Measurements from ENCODE around the gene F2.

The F2 gene

DNA sequence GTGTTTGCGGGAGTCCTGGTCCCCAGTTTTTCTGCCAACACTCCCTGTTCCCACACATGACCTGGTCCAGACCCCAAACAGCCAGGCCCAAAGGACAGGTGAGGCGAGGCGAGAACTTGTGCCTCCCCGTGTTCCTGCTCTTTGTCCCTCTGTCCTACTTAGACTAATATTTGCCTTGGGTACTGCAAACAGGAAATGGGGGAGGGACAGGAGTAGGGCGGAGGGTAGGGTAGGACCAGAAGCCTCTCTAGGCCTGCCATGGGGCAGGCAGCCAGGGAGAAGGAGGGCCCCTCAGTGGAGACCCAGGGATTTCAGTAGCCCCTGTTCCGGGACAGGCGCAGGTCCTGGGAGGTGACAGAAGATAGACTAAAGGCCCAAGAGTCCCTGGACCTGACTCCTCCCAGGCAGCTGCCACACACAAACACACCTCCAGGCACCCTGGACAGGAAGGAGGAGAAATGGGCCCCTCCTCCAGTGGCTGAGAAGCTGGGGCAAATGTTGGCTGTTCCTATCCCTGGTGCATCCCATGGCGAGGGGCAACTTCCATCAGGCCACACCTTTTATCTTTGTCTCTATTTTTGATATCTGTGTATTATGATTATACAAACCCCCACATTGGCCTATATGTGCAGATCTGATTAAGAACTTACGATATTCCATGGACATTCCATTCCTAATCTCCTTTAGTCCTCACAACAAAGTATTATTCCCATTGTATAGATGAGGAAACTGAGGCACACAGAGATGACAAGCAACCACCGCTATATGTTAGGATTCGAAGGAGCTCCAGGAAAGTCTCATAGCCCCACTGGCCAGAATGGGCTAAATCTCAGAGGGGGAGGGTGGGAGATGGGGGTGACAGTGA, 626 bp upstream of the F2 start:
- DNase-seq, result no peak

DNA sequence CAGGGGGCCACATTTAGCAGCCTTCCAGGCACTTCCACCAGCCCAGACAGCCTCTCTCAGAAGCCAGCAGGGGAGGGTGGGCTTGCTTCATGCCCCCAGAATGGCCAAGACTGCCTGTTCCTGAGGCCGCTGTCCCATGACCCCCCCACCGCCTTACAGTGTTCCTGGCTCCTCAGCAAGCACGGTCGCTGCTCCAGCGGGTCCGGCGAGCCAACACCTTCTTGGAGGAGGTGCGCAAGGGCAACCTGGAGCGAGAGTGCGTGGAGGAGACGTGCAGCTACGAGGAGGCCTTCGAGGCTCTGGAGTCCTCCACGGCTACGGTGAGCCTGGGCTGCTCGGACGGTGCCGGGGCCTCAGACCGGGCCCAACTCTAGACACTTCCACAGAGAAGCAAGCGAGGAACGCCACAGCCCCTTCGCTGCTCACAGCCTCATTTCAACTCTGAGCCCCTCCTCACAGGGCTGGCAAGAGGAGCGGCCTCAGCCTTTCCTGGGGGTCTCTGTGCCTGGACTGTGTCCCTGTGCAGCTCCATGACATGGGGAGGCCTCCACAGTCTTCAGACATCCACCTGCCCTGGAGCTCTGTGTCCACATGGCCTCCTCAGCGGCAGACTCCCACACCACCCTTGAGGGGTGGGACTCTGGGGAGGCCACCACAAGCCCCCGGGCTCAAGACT, 668 bp downstream of the F2 start:
- DNase-seq, result no peak

DNA sequence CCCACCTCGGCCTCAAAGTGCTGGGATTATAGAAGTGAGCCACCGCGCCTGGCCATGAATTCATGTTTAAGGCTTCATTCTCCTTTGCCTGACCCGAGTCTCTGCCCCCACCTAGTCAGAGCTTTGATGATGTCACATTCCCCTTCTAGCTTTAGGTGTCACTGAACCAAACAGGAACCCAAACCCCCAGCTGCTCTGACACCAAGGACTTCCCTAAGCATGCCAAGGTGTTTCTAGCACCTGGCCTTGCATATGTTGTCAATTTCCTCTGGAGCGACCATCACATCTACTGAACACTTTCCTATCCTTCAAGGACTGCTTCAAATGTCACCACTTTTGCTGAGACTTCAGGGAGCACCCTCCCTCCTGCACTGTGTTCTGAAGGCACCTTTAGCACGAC, 2.3 kb downstream of the F2 start:
- DNase-seq, result no peak

DNA sequence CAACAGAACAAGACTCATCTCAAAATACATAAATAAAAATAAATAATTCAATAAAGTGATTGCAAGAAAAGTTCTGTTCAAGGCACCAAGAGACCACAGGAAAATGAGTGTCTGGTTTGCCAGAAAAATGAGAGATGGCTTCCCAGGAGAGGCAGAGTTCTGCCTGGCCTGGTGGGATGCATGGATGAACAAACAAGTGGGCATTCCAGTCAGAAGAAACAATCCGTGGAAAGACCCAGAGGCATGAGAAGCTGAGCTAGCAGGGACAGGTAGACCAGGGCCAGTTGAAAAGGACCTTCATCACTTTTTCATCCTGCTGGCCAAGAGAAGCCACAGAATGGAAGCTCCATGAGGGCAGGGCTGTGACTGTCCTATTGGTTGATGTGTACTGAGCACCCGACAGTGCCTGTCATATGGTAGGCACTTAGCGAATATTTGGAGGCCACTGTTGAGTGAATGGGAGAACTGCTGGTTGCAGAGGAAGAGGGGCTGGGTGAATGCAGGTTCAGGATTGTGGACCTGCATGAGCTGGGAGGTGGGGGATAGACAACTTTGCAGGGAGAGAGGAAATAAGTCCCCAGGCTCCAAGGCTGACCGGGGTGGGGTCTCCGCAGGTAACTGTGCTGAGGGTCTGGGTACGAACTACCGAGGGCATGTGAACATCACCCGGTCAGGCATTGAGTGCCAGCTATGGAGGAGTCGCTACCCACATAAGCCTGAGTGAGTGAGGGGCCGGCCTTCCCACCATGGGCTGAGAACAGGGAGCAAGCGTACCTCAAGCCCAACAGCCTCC, 3.7 kb downstream of the F2 start:
- DNase-seq, result no peak

DNA sequence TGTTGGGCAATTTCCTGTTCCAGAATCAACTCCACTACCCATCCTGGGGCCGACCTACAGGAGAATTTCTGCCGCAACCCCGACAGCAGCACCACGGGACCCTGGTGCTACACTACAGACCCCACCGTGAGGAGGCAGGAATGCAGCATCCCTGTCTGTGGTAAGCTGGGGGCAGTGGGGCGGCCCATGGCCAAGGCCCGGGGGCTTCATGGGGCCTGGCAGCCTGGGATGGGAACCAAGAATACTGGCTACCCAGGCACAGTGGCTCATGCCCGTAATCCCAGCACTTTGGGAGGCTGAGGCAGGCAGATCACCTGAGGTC, 4.3 kb downstream of the F2 start:
- DNase-seq, result no peak

DNA sequence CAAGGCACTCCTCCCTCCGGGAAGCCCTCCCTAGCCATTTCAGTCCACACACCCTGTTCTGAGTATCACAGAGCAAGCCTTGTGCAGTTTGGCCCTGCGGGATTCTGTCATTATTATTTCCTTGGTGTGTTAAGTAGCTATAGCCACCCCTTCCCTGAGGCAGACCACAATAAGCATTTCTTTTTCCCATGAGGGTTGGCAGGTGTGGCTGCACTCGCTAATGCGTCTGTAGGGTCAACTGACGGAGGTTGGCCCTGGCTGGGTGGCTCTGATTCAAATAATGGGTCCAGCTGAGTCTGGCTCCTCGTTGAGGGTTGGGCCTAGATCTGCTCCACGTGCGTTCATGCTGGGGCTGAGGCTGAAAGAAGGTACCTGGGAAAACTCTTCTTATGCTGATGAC, 5.1 kb downstream of the F2 start:
- no peak for DNase-seq

DNA sequence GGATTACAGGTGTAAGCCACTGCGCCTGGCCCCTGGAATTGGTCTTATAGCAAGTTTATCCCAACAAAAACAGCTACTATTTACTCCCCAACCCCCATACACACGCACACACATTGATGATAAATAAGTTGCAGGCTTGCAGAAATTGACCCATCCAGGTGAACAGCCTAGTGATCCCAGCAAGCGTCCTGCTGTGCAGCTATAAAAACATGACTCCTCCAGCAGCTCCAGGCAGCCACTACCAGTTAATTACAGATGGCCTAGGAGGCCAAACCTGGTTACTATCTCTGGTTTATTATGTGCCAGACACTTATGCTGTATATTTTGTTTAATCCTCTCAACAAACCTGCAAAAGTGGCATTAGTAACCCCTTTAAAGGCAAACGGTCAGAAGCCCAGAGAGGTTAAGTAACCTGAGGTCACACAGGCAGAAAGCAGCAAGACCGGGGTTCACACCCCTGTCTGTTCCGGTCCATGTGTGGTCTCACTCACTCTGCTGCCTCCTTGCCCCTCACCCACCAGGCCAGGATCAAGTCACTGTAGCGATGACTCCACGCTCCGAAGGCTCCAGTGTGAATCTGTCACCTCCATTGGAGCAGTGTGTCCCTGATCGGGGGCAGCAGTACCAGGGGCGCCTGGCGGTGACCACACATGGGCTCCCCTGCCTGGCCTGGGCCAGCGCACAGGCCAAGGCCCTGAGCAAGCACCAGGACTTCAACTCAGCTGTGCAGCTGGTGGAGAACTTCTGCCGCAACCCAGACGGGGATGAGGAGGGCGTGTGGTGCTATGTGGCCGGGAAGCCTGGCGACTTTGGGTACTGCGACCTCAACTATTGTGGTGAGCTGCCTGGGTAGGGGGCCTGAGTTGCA, 6.6 kb downstream of the F2 start:
- no peak for DNase-seq

DNA sequence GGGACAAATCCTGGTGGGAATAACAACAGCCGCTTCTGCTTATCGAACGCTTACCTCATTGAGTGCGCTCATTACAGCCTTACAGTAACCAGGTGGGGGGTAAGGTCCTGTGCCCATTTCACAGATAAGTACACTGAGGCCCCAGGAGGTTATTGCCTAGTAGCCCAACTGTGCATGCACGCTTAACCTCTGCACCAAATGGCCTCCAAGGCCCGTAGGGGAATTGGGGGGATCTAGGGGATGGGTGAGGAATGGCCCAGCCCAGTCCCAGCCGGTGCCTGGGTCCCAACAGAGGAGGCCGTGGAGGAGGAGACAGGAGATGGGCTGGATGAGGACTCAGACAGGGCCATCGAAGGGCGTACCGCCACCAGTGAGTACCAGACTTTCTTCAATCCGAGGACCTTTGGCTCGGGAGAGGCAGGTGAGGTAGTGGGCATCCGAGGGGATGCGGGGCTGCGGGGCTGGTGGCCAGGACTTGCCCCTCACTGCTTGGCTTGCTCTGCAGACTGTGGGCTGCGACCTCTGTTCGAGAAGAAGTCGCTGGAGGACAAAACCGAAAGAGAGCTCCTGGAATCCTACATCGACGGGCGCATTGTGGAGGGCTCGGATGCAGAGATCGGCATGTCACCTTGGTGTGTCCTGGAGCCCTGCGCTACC, 7.3 kb downstream of the F2 start:
- DNase-seq, result no peak

DNA sequence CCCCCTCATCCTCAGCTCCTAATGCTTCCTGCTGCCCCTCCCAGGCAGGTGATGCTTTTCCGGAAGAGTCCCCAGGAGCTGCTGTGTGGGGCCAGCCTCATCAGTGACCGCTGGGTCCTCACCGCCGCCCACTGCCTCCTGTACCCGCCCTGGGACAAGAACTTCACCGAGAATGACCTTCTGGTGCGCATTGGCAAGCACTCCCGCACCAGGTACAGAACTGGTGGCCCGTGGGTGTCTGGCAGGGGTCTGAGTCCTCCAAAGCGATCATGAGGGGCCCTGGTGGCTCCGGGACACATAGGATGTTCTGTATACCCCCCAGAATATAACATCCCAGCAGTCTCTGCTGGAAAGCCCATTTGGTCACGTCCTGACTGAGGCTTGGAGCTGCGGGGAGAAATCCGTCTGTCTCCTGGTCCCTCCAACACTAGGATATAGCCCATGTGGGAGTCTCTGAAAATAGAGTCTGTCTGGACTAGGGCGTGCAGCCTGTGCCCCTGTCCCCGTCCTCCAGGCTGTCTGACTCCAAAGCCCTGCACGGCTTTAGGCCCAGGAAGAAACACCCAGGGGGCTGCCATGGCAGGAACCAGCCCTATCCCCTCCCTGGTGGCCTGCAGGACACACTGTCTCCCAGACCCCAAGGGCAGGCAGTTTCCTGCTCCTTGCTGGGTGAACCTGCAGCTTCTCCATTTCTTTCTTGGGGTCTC, 9.1 kb downstream of the F2 start:
- no peak for DNase-seq

DNA sequence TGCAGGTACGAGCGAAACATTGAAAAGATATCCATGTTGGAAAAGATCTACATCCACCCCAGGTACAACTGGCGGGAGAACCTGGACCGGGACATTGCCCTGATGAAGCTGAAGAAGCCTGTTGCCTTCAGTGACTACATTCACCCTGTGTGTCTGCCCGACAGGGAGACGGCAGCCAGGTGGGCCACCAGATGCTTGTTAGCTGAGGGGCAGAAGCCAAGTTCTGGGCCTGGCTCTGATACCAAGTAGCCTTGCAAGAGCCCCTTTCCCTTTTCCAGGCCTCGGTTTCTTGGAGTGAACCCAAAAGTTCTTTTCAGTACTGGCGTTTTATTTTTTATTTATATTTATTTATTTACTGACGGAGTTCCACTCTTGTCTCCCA, 9.6 kb downstream of the F2 start:
- DNase-seq, result no peak

DNA sequence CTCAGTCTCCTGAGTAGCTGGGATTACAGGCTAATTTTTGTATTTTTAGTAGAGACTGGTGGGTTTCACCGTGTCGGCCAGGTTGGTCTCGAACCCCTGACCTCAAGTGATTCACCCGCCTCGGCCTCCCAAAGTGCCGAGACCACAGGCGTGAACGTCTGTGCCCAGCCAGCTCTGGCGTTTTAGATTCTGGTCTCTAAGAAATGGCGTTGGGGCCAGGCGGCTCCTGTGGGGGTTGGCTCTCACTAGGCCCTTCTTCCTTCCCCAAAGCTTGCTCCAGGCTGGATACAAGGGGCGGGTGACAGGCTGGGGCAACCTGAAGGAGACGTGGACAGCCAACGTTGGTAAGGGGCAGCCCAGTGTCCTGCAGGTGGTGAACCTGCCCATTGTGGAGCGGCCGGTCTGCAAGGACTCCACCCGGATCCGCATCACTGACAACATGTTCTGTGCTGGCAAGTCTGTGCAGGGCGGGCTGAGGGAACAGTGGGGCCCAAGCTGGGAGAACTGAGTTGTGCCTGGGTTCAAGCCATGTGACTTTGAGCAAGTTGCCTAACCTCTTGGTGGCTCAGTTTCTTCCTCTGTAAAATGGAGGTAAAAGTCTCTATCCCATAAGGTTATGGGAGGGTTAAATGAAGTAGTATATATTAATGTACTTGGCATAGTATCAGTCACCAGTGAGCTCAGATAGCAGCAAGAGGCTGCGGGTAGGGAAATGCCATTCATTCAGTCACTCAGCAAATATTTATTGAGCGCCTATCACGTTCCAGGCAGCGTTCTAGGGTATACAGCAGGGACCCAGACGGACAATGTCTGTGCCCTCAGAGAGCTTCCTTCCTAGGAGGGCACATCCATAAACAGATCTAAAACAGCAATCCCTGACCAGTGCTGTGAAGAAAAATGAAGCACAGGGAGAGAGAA, 10.4 kb downstream of the F2 start:
- no peak for DNase-seq

DNA sequence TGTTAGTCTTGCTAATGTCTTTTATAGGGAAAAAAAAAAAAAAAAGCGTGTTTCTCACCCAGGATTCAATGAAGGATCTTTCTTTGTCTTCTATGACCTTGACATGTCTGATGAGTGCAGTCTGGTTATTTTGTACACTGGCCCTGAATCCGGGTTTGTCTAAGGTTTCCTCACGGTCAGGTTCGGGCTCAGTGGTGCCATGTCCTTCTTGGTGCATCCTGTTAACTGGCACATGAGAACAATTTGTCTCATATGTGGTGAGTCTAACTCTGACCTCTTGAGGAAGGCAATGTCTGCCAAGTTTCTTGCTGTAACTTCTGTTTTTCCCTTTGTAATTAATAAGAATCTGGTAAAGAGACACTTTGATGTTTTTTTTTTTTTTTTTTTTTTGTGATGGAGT, 12.5 kb downstream of the F2 start:
- DNase-seq, result no peak

DNA sequence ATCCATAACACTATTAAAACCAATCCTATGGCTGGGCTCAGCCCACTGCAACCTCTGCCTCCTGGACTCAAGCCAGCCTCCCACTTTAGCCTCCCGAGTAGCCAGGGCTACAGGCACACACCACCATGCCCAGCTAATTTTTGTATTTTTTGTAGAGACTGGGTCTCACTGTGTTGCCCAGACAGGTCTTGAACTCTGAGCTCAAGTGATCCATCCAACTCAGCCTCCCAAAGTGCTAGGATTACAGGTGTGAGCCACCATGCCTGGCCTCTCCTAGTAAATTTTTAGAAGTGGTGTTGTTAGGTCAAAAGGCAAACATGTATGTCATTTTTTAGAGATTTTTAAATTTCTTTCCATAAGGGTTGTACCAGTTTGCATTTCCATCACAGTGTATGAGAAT, 14.2 kb downstream of the F2 start:
- DNase-seq, result no peak

DNA sequence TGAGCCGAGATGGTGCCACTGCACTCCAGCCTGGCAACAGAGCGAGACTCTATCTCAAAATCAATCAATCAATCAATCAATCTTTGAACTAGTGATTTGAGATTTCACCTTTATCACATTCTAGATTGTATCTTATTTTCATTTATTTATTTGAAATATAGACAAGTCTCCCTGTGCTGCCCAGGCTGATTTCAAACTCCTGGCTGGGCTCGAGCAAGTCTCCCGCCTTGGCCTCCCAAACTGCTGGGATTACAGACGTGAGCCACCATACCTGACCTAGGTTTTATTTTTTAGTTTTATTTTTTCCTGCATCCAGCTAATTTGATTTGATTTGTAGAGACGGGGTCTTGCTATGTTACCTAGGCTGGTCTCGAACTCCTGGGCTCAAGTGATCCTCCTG, 17.1 kb downstream of the F2 start:
- DNase-seq, result no peak

DNA sequence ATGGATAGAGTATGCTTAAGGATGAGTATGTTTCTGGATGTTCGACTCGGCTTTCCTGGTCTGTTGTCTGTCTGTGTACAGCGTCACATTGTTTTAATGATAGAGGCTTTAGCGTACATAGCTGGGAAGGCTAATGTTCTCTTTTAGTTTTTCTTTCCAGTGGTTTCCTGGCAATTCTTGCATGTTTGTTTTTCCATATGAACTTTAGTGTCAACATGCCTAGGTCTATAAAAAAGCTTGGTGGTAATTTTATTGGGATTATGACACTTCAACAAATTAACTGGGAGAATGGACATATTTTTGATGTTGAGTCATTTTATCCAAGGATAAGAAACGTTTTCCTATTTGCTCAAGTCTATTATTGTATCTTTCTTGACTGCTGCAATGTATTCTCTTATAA, 17.6 kb downstream of the F2 start:
- DNase-seq, result no peak

DNA sequence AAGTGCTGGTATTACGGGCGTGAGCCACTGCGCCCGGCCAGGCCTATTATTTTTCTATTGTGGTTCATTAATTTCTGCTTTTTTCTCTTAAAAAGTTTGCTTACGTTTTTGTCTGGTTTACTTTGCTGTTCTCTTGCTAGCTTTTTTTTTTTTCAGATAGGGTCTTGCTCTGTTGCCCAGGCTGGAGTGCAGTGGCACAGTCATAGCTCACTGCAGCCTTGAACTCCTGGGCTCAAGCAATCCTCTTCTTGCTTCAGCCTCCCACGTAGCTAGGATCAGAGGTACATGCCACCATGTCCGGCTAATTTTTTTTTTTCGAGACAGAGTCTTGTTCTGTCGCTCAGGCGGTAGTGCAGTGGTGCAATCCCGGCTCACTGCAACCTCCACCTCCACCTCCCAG, 18.7 kb downstream of the F2 start:
- DNase-seq, result no peak

DNA sequence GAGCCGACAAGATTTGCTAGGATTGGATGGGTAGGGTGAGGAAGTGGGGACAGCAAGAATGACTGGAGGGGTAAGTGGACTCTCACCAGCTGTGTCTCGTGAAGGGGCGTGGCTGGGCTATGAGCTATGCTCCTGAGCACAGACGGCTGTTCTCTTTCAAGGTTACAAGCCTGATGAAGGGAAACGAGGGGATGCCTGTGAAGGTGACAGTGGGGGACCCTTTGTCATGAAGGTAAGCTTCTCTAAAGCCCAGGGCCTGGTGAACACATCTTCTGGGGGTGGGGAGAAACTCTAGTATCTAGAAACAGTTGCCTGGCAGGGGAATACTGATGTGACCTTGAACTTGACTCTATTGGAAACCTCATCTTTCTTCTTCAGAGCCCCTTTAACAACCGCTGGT, 19.9 kb downstream of the F2 start:
- no peak for DNase-seq

DNA sequence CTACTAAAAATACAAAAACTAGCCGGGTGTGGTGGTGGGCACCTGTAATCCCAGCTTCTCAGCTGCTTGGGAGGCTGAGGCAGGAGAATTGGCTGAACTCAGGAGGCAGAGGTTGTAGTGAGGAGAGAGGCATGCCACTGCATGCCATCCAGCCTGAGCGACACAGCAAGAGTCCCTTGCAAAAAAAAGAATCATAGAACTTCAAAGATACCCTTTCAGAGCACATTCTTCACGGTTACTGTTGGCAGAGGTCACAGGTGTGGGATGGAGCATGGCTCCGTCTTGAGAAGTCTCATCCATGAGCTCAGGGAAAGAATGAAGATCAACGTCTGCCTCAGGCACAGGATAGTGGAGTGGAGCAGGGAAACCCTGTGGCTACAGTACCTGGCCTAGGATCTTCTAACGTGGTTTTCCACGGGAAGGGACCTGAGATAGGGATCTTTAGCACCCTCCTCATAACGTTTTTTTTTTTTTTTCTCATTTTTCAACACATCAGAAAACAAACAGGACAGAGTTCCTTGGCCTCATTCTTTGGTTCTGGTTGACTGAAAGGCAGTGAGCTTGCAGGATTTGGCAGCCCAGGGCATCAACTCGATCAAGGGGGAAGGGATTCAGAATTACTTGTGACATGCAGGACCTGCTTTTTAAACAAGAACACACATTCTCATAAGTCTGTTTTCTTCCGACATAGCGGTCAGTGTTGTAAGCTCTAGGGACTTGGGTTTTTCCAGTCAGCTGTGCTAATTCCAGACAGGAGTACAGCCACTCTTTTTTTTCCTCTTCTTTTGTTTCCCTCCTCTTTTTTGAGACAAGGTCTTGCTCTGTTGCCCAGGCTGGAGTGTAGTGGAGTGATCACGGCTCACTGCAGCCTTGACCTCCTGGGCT, 22.8 kb downstream of the F2 start:
- no peak for DNase-seq

DNA sequence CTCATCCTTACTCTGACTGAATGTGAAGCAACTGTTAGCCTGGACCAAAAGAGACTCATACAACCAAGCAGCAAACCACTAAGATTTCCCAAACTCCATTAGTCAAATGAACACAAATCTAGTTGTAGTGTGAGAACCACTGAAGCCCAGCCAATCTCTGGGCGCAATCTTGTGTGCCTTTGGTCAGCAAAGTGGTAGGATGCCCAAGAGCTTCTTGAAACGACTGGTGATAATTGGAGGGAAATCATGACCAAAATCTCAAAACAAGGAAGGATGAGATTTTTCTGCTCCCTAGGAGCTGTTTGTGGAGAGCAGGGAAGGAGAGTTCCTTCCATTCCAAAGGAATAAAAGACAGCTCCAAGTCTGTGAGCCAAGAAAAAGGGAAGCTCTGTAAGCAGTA, 24.0 kb downstream of the F2 start:
- no peak for DNase-seq
